AG04450 (cell line): ENCODE data around the gene PARD6B. TPM values are rescaled to one million over a fixed set of nuclear protein-coding genes. Genes with fewer than 3 reads are reported as not detected.

Experiments used
- CTCF ChIA-PET: fragments of 300-600, 350-600 bp; formaldehyde crosslinking; extraction: SDS; loops from one replicate; lab custom pipeline; 2022; ENCODE audit warnings: antibody characterized with exemption, inconsistent platforms; lab: Charles Lee
- POLR2A ChIA-PET: fragments of 350-600 bp; formaldehyde crosslinking; extraction: SDS; loops from one replicate; lab custom pipeline; 2021; ENCODE audit warnings: antibody characterized with exemption, inconsistent platforms; lab: Yijun Ruan, JAX
- DNase-seq: peaks from one replicate; pipeline ENCODE4 v3.0.0-alpha.2; 2011; ENCODE audit warnings: low read depth, low spot score
- H3K27ac ChIP-seq: one replicate; pipeline ENCODE4 v1.5.1; 2012; ENCODE audit warnings: low read depth, low read length, control low read depth
- H3K27me3 ChIP-seq: one replicate; pipeline ENCODE4 v1.6.0; 2012; ENCODE audit warnings: low read length; ENCODE audit not compliant: control insufficient read depth, insufficient read depth
- H3K4me3 ChIP-seq: 2 replicates; pipeline ENCODE4 v1.5.1; 2011; ENCODE audit warnings: mild to moderate bottlenecking, low read depth, low read length, control low read depth
- H3K9me3 ChIP-seq: 2 replicates; pipeline ENCODE4 v1.5.1; 2012; ENCODE audit warnings: low read length; ENCODE audit not compliant: control insufficient read depth, insufficient read depth
- CTCF ChIP-seq: IDR thresholded peaks from 2 replicates; pipeline ENCODE4 v1.5.1; 2011; ENCODE audit warnings: low read depth, low read length, control low read depth, inconsistent platforms
- polyA plus RNA-seq: library from polyadenylated mRNA; depleted of rRNA; stranded (reverse); fragments of >200 nt; gene quantifications from 2 replicates; pipeline ENCODE4 v1.2.3, GENCODE V29; 2011

The PARD6B gene
- polyA plus RNA-seq, 1 experiment, result 0.71 TPM

- ChIA-PET POLR2A (interaction anchor here (0.5 to 0.8 kb wide), 5 partner anchors 25 to 343 kb away, joined by 3 to 5 read pairs (median 5); no protein-coding TSS in a partner anchor), CTCF (no interaction called here)
- Histone ChIP-seq H3K27me3 (no peaks in the 10 kb centered on the region), H3K9me3 (no peaks in the 10 kb centered on the region; the same call in 1 of the 2 replicates), H3K27ac (peak overlapping the region; percentile 34), H3K4me3 (peak overlapping the region; percentile 69)
- TF ChIP-seq CTCF, result no peak
- DNase-seq, result peak; percentile 30
Observed at GRCh38 chr20:50691573-50692551, 39.5 kb upstream of the PARD6B start.

GRCh38 chr20:50692552-50692933, 38.8 kb upstream of the PARD6B start:
- ChIA-PET CTCF (no interaction called here), POLR2A (no interaction called here)
- Histone ChIP-seq H3K9me3 (no peaks in the 10 kb centered on the region; the same call in 1 of the 2 replicates), H3K27me3 (no peaks in the 10 kb centered on the region), H3K4me3 (no peak overlapping the region), H3K27ac (no peak overlapping the region)
- DNase-seq, result no peak
- TF ChIP-seq CTCF, result no peak

- Histone ChIP-seq H3K27ac (no peak overlapping the region), H3K9me3 (no peaks in the 10 kb centered on the region; the same call in 1 of the 2 replicates), H3K4me3 (no peak overlapping the region), H3K27me3 (no peaks in the 10 kb centered on the region)
- ChIA-PET POLR2A (no interaction called here), CTCF (no interaction called here)
- DNase-seq, result no peak
- TF ChIP-seq CTCF, result no peak
Observed at GRCh38 chr20:50693001-50693400, 38.4 kb upstream of the PARD6B start.

- DNase-seq, result no peak
- ChIA-PET POLR2A (no interaction called here), CTCF (interaction anchor here (1.3 to 2.2 kb wide), 3 partner anchors 19 to 58 kb away, joined by 4 to 12 read pairs (median 8); no protein-coding TSS in a partner anchor)
Observed at GRCh38 chr20:50694379-50695134, 36.8 kb upstream of the PARD6B start.

More at GRCh38 chr20:50694379-50695134, 36.8 kb upstream of the PARD6B start:
- Histone ChIP-seq H3K27me3 (no peaks in the 10 kb centered on the region), H3K4me3 (no peak overlapping the region), H3K27ac (no peak overlapping the region), H3K9me3 (no peaks in the 10 kb centered on the region; the same call in 1 of the 2 replicates)
- TF ChIP-seq CTCF, result no peak
